Measurements from ENCODE around the gene PEX13.

The PEX13 gene

GRCh38 chr2:61089797-61090196, 72.3 kb downstream of the PEX13 start:
- DNase-seq = no peak

- DNase-seq = peak; percentile 24
Observed at GRCh38 chr2:61090386-61090921, 72.9 kb downstream of the PEX13 start.

GRCh38 chr2:61091485-61091884, 74.0 kb downstream of the PEX13 start:
- DNase-seq = no peak

- no peak for DNase-seq
Observed at GRCh38 chr2:61096438-61096837, 78.9 kb downstream of the PEX13 start.

GRCh38 chr2:61100801-61101200, 83.3 kb downstream of the PEX13 start:
- DNase-seq = peak; percentile 10

Measured in fibroblast of skin of right quadriceps (primary cell).